Panc1 (cell line): ENCODE measurements around the gene IL24. TPM values are rescaled to one million over a fixed set of nuclear protein-coding genes. Genes with fewer than 3 reads are reported as not detected.

Experiments used
- ATAC-seq: fragments of 200-7000 bp; cut with Tn5 transposase; 2 replicates; pipeline ENCODE4 v1.9.1; 2020; ENCODE audit warnings: mild to moderate bottlenecking, moderate library complexity
- BruUV-seq: library from RNA; stranded (reverse); fragments of 400-500 nt; replicated peaks from 2 replicates; lab custom pipeline; 2021; lab: Mats Ljungman, UMichigan
- CTCF ChIA-PET: fragments of 300-600 bp; sonication (Branson Sonifier 250); formaldehyde crosslinking; loops from one replicate; lab custom pipeline; 2022; ENCODE audit warnings: antibody characterized with exemption; lab: Charles Lee
- POLR2A ChIA-PET: fragments of 300-600 bp; sonication (Branson Sonifier 250); formaldehyde crosslinking; loops from one replicate; lab custom pipeline; 2022; ENCODE audit warnings: antibody characterized with exemption; lab: Charles Lee
- DNase-seq: peaks from one replicate; pipeline ENCODE4 v3.0.0-alpha.2; 2010; ENCODE audit warnings: low read depth, low spot score
- H3K27ac ChIP-seq: 2 replicates; pipeline ENCODE4 v1.5.1; 2011; ENCODE audit warnings: mild to moderate bottlenecking, low read length, inconsistent platforms
- H3K27me3 ChIP-seq: fragments of 200-500 bp; sonication (Bioruptor generic); 2 replicates; pipeline ENCODE4 v1.6.0; 2014; ENCODE audit warnings: low read length, inconsistent platforms; ENCODE audit not compliant: control insufficient read depth, insufficient read depth
- H3K36me3 ChIP-seq: fragments of 200-500 bp; sonication (Bioruptor generic); 2 replicates; pipeline ENCODE4 v1.5.1; 2014; ENCODE audit warnings: inconsistent platforms, mild to moderate bottlenecking, low read length, moderate library complexity; ENCODE audit not compliant: control insufficient read depth, insufficient read depth
- H3K4me1 ChIP-seq: 2 replicates; pipeline ENCODE4 v1.5.1; 2011; ENCODE audit warnings: inconsistent platforms, mild to moderate bottlenecking, low read length, moderate library complexity; ENCODE audit not compliant: control insufficient read depth, insufficient read depth
- H3K4me3 ChIP-seq, 2 experiments: 2 replicates each; pipeline ENCODE4 v1.5.1; 2011 to 2012; ENCODE audit warnings: low read depth in 2 of 2, low read length in 2 of 2, mild to moderate bottlenecking in 2 of 2, inconsistent platforms in 1 of 2, moderate library complexity in 1 of 2
- H3K9me3 ChIP-seq: fragments of 200-500 bp; sonication (Bioruptor generic); 2 replicates; pipeline ENCODE4 v1.5.1; 2014; ENCODE audit warnings: low read depth, mild to moderate bottlenecking, inconsistent platforms, low read length, moderate library complexity; ENCODE audit not compliant: control insufficient read depth, insufficient read depth
- POLR2AphosphoS5 ChIP-seq: IDR thresholded peaks from 2 replicates; pipeline ENCODE4 v1.6.1; 2012; ENCODE audit warnings: mild to moderate bottlenecking, low read depth, low read length, moderate library complexity
- SIN3A ChIP-seq: IDR thresholded peaks from 2 replicates; pipeline ENCODE4 v1.6.1; 2012; ENCODE audit warnings: low read depth, mild to moderate bottlenecking, low read length, moderate library complexity, borderline replicate concordance; ENCODE audit not compliant: insufficient read depth
- TCF7L2 ChIP-seq: IDR thresholded peaks from 2 replicates; pipeline ENCODE4 v1.6.1; 2011; ENCODE audit warnings: mild to moderate bottlenecking, low read depth, low read length, inconsistent platforms
- in situ Hi-C: cut with HindIII; loops from 2 replicates; pipeline ENCODE4 v1.10.0; 2016; ENCODE audit warnings: low sequenced_read_pairs, low pct_unique_long_range_greater_than_20kb
- intact Hi-C: fragments of 100-400 bp; cut with micrococcal nuclease; formaldehyde crosslinking; loops from one replicate; pipeline ENCODE4 v1.10.0; 2022; ENCODE audit not compliant: unreplicated experiment
- total RNA-seq: library from RNA; stranded (reverse); gene quantifications from one replicate; pipeline ENCODE4 v1.2.1, GENCODE V29; 2021; ENCODE audit not compliant: unreplicated experiment
- TF ChIP-seq, protein P1 (sequence below): fragments of 450-650 bp; IDR thresholded peaks from 2 replicates; pipeline ENCODE4 v1.5.1; 2017; ENCODE audit warnings: mild to moderate bottlenecking
- TF ChIP-seq, protein P2 (sequence below), 2 experiments: IDR thresholded peaks; 2 replicates each; pipeline ENCODE4 v1.6.1; 2011 to 2012; ENCODE audit warnings: low read depth in 2 of 2, control low read depth in 1 of 2, low read length in 1 of 2, mild to moderate bottlenecking in 1 of 2, moderate library complexity in 1 of 2; ENCODE audit not compliant: insufficient read depth in 1 of 2

IL24 gene
- total RNA-seq, 1 experiment from 2014 or later = not detected

DNA sequence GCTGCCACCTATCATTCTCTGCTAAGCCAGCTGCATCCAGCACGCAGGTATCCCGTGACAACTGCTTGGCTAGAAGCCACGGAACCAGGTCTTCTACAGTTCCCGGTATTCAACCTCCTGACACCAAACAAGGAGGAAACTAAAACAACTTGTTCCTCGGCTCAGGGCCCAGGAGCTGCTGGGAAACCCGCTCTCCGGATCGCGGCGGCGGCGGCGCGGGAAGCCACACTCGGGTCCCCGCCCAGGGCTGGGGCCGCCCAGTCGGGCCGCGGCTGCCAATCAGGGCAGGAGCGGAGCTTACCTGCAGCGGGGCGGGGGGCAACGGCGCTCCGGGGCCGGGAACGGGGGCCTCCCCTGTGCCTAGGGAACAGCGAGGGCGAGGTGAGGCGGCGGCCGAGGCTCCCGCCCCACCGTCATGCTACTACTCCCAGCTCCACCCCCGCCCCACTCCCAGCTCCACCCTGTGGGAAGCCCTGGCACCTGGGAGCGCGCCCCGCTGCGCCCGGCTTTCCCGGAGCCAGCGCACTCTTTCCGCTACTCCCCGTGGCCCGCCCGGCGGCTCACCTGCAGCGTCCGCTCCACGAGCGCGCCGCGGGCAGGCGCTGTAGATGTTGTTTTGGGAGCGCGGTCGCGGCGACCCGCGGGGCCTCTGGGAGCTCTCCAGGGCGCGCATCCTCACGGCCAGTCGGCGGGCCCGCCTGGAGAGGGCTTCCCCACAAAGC lies 12.1 kb downstream of the IL24 start:
- Histone ChIP-seq H3K9me3 (no peaks in the 10 kb centered on the region), H3K4me3 (peak overlapping the region; percentile 46 to 52), H3K36me3 (no peaks in the 10 kb centered on the region), H3K27ac (no peak overlapping the region), H3K4me1 (no peaks in the 10 kb centered on the region), H3K27me3 (peaks cover 21% of the 10 kb centered on the region)
- ChIA-PET POLR2A (interaction anchor here (0.6 kb wide), 1 partner anchor 279 kb away, joined by 6 read pairs; no protein-coding TSS in a partner anchor), CTCF (interaction anchor here (0.6 to 1.8 kb wide), 2 partner anchors 32 to 175 kb away, joined by 3 to 8 read pairs; no protein-coding TSS in a partner anchor)
- no peak for DNase-seq
- intact Hi-C loops (no loop called here), in situ Hi-C loops (no loop called here)
- no TSS peak for BruUV-seq
- TF ChIP-seq, protein P1, sequence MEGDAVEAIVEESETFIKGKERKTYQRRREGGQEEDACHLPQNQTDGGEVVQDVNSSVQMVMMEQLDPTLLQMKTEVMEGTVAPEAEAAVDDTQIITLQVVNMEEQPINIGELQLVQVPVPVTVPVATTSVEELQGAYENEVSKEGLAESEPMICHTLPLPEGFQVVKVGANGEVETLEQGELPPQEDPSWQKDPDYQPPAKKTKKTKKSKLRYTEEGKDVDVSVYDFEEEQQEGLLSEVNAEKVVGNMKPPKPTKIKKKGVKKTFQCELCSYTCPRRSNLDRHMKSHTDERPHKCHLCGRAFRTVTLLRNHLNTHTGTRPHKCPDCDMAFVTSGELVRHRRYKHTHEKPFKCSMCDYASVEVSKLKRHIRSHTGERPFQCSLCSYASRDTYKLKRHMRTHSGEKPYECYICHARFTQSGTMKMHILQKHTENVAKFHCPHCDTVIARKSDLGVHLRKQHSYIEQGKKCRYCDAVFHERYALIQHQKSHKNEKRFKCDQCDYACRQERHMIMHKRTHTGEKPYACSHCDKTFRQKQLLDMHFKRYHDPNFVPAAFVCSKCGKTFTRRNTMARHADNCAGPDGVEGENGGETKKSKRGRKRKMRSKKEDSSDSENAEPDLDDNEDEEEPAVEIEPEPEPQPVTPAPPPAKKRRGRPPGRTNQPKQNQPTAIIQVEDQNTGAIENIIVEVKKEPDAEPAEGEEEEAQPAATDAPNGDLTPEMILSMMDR = no peak
- TF ChIP-seq TCF7L2 = no peak
- TF ChIP-seq POLR2AphosphoS5 = no peak
- TF ChIP-seq, protein P2, sequence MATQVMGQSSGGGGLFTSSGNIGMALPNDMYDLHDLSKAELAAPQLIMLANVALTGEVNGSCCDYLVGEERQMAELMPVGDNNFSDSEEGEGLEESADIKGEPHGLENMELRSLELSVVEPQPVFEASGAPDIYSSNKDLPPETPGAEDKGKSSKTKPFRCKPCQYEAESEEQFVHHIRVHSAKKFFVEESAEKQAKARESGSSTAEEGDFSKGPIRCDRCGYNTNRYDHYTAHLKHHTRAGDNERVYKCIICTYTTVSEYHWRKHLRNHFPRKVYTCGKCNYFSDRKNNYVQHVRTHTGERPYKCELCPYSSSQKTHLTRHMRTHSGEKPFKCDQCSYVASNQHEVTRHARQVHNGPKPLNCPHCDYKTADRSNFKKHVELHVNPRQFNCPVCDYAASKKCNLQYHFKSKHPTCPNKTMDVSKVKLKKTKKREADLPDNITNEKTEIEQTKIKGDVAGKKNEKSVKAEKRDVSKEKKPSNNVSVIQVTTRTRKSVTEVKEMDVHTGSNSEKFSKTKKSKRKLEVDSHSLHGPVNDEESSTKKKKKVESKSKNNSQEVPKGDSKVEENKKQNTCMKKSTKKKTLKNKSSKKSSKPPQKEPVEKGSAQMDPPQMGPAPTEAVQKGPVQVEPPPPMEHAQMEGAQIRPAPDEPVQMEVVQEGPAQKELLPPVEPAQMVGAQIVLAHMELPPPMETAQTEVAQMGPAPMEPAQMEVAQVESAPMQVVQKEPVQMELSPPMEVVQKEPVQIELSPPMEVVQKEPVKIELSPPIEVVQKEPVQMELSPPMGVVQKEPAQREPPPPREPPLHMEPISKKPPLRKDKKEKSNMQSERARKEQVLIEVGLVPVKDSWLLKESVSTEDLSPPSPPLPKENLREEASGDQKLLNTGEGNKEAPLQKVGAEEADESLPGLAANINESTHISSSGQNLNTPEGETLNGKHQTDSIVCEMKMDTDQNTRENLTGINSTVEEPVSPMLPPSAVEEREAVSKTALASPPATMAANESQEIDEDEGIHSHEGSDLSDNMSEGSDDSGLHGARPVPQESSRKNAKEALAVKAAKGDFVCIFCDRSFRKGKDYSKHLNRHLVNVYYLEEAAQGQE (IDR thresholded peaks at IDR 0.05; ENCODE audit: insufficient read depth in 1 of 2, low read depth in 2 of 2, low read length in 1 of 2) = no peak
- TF ChIP-seq SIN3A = no peak
- peak; percentile 70 for ATAC-seq

DNA sequence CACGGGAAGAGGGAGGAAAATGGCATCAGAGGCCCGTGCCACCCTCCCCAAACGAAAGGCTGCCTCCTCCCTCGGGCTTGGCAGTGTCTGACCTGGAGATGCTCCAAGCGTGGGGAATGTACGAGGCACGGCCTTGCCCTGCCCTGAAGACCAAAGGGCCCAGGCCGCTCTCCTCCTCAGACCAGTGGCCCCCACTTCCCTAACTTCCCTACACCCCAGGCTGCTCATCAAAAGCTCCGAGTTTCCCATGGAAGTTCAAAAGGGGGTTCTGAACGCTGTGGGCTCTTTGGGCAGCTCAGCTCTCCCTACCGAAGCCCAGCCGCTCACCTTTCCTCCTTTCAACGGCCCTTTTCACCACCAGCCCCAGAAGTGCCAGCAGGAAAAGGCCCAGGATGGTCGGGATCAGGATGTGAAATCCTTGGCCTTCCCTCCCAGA lies 12.7 kb downstream of the IL24 start:
- TF ChIP-seq POLR2AphosphoS5 = no peak
- H3K27ac ChIP-seq = no peak overlapping the region
- CTCF ChIA-PET = interaction anchor here (1.8 kb wide), 1 partner anchor 175 kb away, joined by 8 read pairs; no protein-coding TSS in a partner anchor
- no peaks in the 10 kb centered on the region for H3K36me3 ChIP-seq
- H3K4me1 ChIP-seq = no peaks in the 10 kb centered on the region
- in situ Hi-C loops = no loop called here
- POLR2A ChIA-PET = no interaction called here
- DNase-seq (no peak), ATAC-seq (peak; percentile 24)
- no peaks in the 10 kb centered on the region for H3K9me3 ChIP-seq
- H3K4me3 ChIP-seq = peak overlapping the region; percentile 46 to 52
- no TSS peak for BruUV-seq
- intact Hi-C loops = loop anchor here (5.0 to 10.0 kb wide), 3 partner anchors 275 to 433 kb away; partner anchors contain the start of gene DYRK3
- H3K27me3 ChIP-seq = peaks cover 21% of the 10 kb centered on the region
